SJCRH30 (cell line): ENCODE results near the gene DNAJC5G. TPM values are rescaled to one million over a fixed set of nuclear protein-coding genes. Genes with fewer than 3 reads are reported as not detected.
A peak's percentile ranks its signal among the peaks of the same experiment; 100 is the strongest.

Experiments used
- DNase-seq, 2 experiments: peaks; one replicate each; pipeline ENCODE4 v3.0.0-alpha.2; 2015 to 2020
- H3K27ac ChIP-seq: fragments of 250-450 bp; sonication (Bioruptor Pico); 2 replicates; pipeline ENCODE4 v1.5.1; 2020; ENCODE audit warnings: mild to moderate bottlenecking, moderate library complexity
- H3K27me3 ChIP-seq: fragments of 250-450 bp; sonication (Bioruptor Pico); 2 replicates; pipeline ENCODE4 v1.5.1; 2020; ENCODE audit warnings: mild to moderate bottlenecking, moderate library complexity
- H3K36me3 ChIP-seq: fragments of 250-450 bp; sonication (Bioruptor Pico); 2 replicates; pipeline ENCODE4 v1.5.1; 2020; ENCODE audit warnings: mild to moderate bottlenecking, moderate library complexity
- H3K4me1 ChIP-seq: fragments of 250-450 bp; sonication (Bioruptor Pico); 2 replicates; pipeline ENCODE4 v1.5.1; 2020; ENCODE audit warnings: mild to moderate bottlenecking, moderate library complexity
- H3K4me3 ChIP-seq: fragments of 250-450 bp; sonication (Bioruptor Pico); 2 replicates; pipeline ENCODE4 v1.5.1; 2020; ENCODE audit warnings: mild to moderate bottlenecking, moderate library complexity
- H3K9me3 ChIP-seq: fragments of 250-450 bp; sonication (Bioruptor Pico); replicated peaks from 2 replicates; pipeline ENCODE4 v1.5.1; 2020; ENCODE audit warnings: mild to moderate bottlenecking, moderate library complexity
- total RNA-seq: library from RNA; depleted of rRNA; stranded (reverse); fragments of >200 nt; shearing (Covaris generic); gene quantifications from 2 replicates; pipeline ENCODE4 v1.2.3, GENCODE V29; 2014

DNAJC5G gene
- total RNA-seq, 1 experiment from 2014 or later = not detected

DNA sequence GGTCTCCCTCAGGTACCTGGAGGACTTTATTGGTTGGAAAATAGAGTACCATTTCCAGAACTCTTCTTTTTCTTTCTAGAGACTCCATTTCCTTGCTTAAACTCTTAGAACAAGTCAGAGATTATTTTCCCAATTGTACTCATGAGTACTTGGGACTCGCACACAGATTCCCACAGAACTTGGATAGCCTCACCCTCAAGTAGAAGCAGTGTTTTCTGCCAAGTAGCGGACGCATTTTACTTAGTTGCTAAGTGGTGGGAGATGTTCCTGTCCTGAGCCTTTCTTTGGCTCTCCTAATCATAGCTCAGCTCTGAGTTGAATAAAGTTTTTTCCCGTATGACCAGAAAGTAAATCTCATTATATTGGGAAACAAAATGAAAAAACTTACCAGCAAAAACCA lies 29.6 kb upstream of the DNAJC5G start:
- H3K27me3 ChIP-seq = peaks cover 17% of the 10 kb centered on the region; the same call in 1 of the 2 replicates
- H3K36me3 ChIP-seq = peaks cover 47% of the 10 kb centered on the region
- H3K4me3 ChIP-seq = no peak overlapping the region
- peaks cover 20% of the 10 kb centered on the region for H3K4me1 ChIP-seq
- H3K9me3 ChIP-seq = no peaks in the 10 kb centered on the region
- no peak for DNase-seq
- no peak overlapping the region for H3K27ac ChIP-seq

DNA sequence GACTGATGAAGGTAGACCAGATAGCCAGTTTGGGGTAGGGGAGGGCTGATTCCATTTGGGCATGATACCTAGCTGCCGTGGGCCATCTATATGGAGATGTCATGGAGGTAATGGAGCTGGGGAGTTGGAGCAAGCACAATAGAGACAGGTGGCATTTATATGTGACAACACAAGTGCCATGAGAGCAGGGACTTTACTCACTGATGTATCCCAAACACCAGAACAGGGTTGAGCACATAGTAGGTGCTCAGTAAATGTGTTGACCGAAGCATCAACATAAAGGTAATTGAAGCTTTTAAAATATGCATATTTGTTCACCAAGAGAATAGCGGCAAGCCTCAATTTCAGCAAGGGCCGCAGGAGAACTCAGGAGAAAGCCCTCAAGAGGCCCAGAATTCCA lies 27.3 kb upstream of the DNAJC5G start:
- no peak for DNase-seq
- Histone ChIP-seq H3K4me3 (no peak overlapping the region), H3K36me3 (peaks cover 25% of the 10 kb centered on the region), H3K27ac (no peak overlapping the region), H3K9me3 (no peaks in the 10 kb centered on the region), H3K4me1 (peaks cover 5% of the 10 kb centered on the region), H3K27me3 (peaks cover 30% of the 10 kb centered on the region; the same call in 1 of the 2 replicates)

DNA sequence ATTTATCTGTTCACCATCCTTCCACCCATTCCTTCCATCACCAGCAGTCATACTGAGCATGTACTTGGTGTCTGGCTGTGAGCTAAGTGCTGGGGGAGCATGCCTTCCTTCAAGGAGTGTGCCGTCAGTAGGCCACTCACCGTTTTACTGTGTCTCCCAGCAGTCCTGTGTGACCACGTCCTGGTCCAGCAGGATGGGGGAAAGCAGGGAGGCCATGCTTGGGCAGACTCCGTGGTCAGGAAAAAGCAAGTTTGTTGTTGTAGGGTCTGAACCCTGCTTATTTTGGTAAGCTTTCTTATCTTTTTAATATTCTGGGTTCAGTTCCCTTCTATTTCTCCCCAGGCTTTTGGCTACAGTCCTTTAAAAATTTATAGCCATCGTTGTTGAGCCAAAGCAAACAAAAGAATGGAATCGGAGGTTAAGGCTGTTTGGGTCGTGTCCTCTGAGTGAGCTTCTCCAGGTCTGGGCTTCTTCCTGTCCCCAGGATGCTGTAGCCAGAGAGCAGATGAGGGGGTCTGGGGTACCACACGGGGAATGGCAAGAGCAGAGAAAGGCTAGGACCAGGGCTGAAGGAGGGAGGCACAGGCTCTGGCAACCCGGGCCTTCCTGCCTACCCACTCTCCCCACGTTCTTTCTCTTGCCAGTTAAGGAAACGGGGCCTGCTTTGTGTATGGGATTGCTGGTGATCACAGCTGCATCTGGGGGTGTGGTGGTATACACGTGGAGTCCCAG lies 25.9 kb upstream of the DNAJC5G start:
- H3K4me1 ChIP-seq = peaks cover 5% of the 10 kb centered on the region; the same call in 1 of the 2 replicates
- H3K27ac ChIP-seq = no peak overlapping the region
- H3K4me3 ChIP-seq = no peak overlapping the region
- H3K27me3 ChIP-seq = peaks cover 30% of the 10 kb centered on the region; the same call in 1 of the 2 replicates
- H3K9me3 ChIP-seq = no peaks in the 10 kb centered on the region
- DNase-seq = peak in 1 of 2 experiments; percentile 39
- H3K36me3 ChIP-seq = peaks cover 12% of the 10 kb centered on the region

DNA sequence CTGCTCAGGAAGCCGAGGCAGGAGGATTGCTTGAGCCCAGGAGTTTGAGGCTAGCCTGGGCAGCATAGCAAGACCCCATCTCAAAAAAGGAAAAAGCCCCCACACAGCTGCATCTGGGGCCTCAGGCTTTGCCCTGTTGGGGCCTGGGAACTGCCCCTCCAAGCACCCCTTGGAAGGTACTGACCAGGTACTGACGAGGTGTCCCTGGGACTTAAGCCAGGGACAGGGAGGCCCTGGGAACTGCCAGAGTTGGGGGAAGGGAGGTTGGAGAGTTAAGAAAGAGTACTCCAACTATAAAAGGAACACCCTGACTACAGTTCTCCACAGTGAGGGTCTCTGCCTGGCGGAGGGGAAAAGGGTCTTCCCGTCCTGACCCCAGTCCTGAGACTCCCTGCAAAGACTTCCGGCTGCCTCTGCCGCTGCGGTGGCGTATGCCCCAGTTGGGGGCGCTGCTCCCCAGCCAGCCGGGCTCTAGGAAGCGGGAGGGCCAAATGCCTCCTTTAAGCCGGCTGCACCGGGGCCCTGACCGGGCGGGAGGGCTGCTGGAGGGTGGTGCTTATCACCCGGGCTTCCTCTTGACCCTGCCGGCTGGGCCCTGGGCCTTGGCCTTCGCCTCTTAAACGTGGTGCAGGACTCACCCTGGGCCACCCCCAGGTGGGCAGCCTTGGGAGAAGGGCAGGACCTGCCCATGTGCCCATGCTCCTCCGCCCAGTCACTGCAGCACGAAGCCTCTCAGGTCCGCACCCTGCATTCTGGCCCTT lies 25.2 kb upstream of the DNAJC5G start:
- Histone ChIP-seq H3K36me3 (peaks cover 7% of the 10 kb centered on the region; the same call in 1 of the 2 replicates), H3K9me3 (no peaks in the 10 kb centered on the region), H3K4me3 (no peak overlapping the region), H3K4me1 (peaks cover 5% of the 10 kb centered on the region; the same call in 1 of the 2 replicates), H3K27me3 (peaks cover 30% of the 10 kb centered on the region; the same call in 1 of the 2 replicates), H3K27ac (no peak overlapping the region)
- peak; percentile 68 to 78 for DNase-seq

DNA sequence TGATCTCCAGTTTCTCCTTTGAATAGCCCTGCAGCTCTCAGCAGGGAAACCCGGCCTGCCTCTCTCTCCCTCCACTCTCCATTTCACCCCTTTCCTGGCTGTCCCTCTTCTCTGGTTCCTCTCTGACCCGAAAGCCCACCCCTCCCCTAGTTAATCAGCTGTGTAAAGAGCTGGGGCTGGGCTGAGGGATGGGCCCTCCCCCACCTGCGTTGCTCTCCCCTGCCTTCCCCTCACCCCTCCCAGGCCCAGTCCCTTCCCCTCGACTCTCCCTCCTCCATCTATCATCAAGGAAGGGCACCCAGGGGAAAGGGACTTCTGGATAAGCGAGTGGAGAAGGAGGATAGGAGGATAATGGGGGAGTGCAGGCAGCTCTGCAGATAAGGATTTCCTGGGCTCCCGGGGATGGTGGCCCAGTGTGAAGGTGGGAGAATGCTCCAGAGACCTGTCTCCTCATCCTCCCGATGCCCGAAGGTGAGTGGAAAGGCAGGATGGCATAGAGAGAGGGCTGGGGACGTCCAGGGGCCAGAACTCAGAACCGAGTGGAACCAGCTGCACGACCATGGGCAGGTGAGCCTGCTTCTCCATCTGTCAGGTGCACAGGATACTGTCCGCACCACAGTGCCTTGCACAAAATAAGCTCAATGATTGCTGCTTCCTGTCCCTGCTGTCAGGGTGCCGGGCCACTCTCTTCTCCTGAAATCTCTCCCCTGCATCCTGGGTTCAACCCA lies 24.4 kb upstream of the DNAJC5G start:
- no peak for DNase-seq
- no peaks in the 10 kb centered on the region for H3K36me3 ChIP-seq
- peaks cover 5% of the 10 kb centered on the region; the same call in 1 of the 2 replicates for H3K4me1 ChIP-seq
- H3K9me3 ChIP-seq = no peaks in the 10 kb centered on the region
- H3K27me3 ChIP-seq = peaks cover 30% of the 10 kb centered on the region; the same call in 1 of the 2 replicates
- H3K4me3 ChIP-seq = no peak overlapping the region
- no peak overlapping the region for H3K27ac ChIP-seq

DNA sequence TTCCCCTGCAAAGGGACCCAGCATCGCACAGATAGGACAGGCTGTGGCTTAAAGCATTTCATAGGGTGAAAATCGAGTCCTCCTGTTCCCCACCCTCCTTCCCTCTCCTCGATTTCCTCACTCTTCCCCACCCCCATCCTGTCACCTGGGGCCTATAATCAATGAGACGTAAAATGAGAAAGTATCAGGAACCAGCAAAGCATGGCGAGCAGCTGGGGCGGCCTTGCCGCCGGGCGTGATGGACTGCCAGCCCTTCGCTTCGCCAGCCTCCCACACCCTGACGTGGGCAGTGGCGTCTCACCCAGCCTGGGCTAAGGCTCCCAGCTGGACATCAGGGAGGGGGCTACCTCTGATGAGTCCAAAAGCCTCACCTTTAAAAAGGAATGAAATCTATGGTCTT lies 23.5 kb upstream of the DNAJC5G start:
- DNase-seq = no peak
- H3K36me3 ChIP-seq = no peaks in the 10 kb centered on the region
- H3K4me1 ChIP-seq = peaks cover 5% of the 10 kb centered on the region; the same call in 1 of the 2 replicates
- H3K4me3 ChIP-seq = no peak overlapping the region
- no peaks in the 10 kb centered on the region for H3K9me3 ChIP-seq
- no peak overlapping the region for H3K27ac ChIP-seq
- H3K27me3 ChIP-seq = peaks cover 30% of the 10 kb centered on the region; the same call in 1 of the 2 replicates

DNA sequence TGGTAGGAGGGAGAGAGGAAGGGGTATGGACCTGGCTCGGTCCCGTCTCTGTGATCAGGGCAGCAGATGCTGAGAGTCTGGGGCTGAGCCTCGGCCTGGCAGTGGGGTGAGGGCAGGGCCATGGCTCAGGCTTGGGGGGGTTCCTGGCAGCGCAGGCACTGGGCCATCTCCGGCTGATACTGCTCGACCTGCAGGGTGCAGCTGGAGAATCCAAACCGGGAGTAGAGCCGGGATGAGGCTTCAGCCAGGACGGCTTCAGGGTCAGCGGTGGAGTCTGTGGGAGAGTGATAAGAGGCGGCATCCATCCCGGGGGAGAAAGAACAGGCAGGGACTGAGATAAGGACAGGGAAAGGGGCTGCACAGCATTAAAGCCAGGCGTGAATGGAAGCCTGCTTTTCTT lies 20.0 kb upstream of the DNAJC5G start:
- Histone ChIP-seq H3K4me3 (no peak overlapping the region), H3K27ac (no peak overlapping the region)

DNA sequence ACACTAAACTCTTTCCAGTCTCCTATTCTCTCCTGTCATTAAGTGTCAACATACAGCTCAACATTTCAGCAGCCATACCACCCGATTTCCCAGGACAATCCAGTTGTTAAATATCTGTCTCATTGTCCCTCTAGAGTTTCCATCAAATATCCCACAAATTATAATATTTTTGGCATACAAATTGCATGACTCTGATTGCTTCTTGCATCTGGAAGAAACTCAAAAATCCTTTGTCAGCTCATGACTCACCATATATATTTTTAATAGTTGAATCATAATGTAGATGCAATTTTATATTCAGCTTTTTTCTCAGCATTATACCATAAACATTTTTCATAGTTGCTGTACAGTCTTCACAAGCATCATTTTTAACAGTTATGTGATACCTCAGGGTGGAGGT lies 19.6 kb upstream of the DNAJC5G start:
- Histone ChIP-seq H3K4me3 (no peak overlapping the region), H3K36me3 (no peaks in the 10 kb centered on the region), H3K4me1 (no peaks in the 10 kb centered on the region), H3K27ac (no peak overlapping the region), H3K27me3 (peaks cover 12% of the 10 kb centered on the region; the same call in 1 of the 2 replicates), H3K9me3 (no peaks in the 10 kb centered on the region)
- no peak for DNase-seq

More for the DNA sequence above, 20.0 kb upstream of the DNAJC5G start:
- Histone ChIP-seq H3K36me3 (no peaks in the 10 kb centered on the region), H3K9me3 (no peaks in the 10 kb centered on the region), H3K4me1 (no peaks in the 10 kb centered on the region), H3K27me3 (peaks cover 17% of the 10 kb centered on the region; the same call in 1 of the 2 replicates)
- DNase-seq = no peak

DNA sequence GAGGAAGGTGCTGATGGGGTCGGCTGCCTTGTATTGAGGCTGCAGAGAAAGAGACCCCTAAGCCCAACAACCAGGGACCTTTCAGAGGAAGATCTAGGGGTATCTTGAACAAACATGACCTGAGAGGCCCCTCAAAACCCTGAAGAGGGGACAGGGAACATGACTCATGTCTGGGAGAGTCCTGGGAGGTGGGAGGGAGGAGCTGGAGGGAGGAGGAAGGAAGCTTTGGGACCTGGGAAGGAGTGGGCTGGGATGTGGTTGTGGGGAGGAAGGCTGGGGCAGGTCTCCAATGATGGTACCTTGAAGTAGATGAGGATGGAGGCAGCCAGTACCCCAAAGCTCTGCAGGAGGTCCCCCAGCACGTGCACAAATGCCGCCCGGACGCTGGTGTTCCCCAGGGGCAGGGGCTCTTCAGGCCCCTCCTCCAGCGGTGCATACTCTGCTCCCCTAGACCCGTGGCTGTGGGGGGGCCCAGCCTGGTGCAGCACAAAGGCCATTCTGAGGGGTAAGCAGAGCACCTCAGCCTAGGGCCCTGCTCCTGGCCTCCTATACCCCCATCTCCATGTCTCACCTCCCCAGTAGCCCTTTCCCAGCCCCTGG lies 18.3 kb upstream of the DNAJC5G start:
- no peak for DNase-seq
- no peaks in the 10 kb centered on the region for H3K36me3 ChIP-seq
- no peak overlapping the region for H3K4me3 ChIP-seq
- H3K27ac ChIP-seq = no peak overlapping the region
- peaks cover 14% of the 10 kb centered on the region for H3K27me3 ChIP-seq
- H3K9me3 ChIP-seq = no peaks in the 10 kb centered on the region
- H3K4me1 ChIP-seq = no peaks in the 10 kb centered on the region

DNA sequence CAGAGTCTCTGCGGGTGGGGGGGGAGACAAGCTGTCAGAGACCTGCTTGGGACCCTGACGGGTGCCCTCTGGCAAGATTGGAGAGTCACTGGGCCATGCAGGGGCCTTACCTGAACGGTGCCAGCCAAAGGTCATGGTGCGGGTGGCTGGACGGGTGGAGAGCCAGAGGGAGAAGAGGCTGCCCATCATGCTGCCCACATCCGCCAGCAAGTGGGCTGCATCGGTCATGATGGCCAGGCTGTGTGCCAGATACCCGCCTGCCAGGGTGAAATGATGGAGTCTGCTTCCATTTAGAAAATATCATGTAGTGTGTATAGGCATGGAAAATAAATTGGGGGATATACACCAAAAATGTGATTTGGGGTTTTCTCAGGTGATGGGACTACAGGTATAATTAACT lies 17.2 kb upstream of the DNAJC5G start:
- H3K27ac ChIP-seq = no peak overlapping the region
- no peak for DNase-seq
- H3K4me3 ChIP-seq = no peak overlapping the region
- H3K4me1 ChIP-seq = no peaks in the 10 kb centered on the region
- H3K27me3 ChIP-seq = peaks cover 12% of the 10 kb centered on the region
- H3K9me3 ChIP-seq = no peaks in the 10 kb centered on the region
- H3K36me3 ChIP-seq = no peaks in the 10 kb centered on the region

DNA sequence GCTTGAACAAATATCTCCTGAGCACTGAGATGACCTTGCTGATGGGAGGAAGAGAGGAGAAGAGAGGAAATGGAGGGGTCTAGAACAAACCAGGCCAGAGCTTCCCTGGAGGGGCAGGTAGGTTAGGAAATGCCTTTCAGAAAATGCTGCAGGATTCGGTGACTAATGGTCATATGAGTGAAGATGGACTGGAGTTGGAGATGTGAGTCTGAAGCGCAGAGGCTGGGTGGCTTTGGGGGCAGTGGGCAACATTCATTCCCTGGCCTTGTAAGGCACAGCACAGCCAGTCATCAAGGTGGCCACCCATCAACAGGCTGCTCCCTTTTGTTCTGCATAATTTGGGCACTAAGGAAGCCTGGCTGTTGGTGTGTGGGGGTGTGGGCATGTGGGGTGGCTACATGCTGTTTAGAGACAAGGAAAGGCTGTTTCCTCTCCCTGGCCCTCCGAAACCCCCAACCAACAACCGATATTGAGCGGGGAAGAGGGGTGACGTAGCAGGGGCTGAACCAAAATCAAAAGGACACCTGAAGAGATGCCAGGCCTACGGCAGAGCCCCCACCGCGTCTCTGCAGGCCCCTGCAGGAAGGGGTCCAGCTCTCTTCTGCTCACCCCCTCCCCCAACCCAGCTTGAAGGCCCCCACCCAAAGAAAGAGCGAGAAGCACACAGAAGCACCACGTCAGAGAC lies 13.8 kb upstream of the DNAJC5G start:
- H3K4me3 ChIP-seq = peak overlapping the region; percentile 69
- peaks cover 35% of the 10 kb centered on the region for H3K27me3 ChIP-seq
- H3K36me3 ChIP-seq = no peaks in the 10 kb centered on the region
- H3K27ac ChIP-seq = no peak overlapping the region
- H3K9me3 ChIP-seq = no peaks in the 10 kb centered on the region
- no peak for DNase-seq
- peaks cover 5% of the 10 kb centered on the region; the same call in 1 of the 2 replicates for H3K4me1 ChIP-seq

DNA sequence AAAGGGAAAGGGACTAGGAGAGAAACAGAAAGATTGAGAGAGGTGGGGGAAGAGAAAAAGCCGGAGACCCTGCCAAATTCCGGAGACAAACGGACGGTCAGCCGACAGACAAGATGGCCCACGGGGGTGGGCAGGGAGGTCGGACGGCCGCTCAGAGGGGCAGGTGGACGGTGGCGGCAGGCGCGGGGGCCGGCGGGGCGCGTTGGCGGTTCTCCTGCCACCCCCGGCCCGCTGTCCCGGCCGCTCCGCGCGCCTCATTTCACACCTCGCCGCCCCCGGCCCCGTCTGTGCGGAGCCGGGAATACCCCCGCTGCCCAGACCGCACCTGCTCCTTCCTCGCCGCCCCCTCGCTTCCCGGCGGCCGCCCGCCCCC lies 13.3 kb upstream of the DNAJC5G start:
- H3K4me1 ChIP-seq = peaks cover 5% of the 10 kb centered on the region; the same call in 1 of the 2 replicates
- DNase-seq = no peak
- H3K27me3 ChIP-seq = peaks cover 35% of the 10 kb centered on the region
- peak overlapping the region; percentile 69 for H3K4me3 ChIP-seq
- H3K27ac ChIP-seq = no peak overlapping the region
- H3K36me3 ChIP-seq = no peaks in the 10 kb centered on the region
- no peaks in the 10 kb centered on the region for H3K9me3 ChIP-seq

DNA sequence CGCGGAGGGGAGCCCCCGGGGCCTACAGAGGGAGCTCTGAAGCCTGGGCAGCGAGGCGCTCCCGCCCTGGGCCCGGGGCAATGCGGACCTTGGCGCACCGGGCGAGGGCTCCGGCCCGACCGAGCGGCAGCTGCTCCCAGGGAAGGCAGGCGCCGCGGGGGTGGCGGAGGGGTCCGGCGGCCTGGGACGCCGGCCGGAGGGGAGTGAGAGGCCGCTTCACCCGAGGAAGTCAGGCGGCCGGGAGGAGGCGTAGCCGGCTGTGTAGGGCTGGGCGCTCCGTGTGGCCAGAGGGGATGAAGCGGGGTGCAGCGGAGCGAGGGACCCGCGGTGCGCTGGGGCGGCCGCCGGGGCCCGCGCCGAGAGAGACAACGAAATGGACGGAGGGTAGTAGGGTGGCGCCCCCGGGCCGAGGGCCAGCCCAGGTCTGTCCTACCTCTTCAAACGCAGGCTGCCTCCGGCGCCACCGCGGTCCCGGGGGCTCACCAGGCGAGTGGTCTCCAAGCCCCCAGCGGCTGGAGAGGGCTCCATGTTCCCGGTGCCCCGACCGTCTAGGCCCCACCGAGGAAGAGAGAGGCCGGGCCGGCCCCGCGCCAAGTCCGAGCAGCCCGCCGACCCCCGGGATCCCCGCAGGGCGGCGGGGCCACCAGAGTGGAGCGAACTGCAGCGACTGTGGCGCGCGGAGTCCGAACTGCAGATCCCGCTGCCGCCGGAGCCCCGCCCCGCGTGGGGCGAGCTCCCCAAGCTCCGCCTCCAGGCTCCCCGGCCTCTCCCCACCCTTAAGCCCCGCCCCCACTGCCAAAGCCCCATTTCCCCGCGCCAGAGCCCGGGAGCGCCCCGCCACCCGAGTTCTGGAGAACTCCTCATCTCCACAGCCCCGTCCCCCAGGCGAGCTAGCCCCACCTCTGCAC lies 12.6 kb upstream of the DNAJC5G start, which contains the start of gene SLC30A3:
Gene SLC30A3 (minus strand): TSS at position 669 of the 908 bp plus-strand sequence. CDS start 141 bp downstream, at position 528.
- peaks cover 5% of the 10 kb centered on the region; the same call in 1 of the 2 replicates for H3K4me1 ChIP-seq
- H3K4me3 ChIP-seq = peak within 1 kb of the TSS; percentile 69
- DNase-seq = peak; percentile 85 to 91

More for the DNA sequence above, 12.6 kb upstream of the DNAJC5G start, which contains the start of gene SLC30A3:
- Histone ChIP-seq H3K27ac (no peak within 1 kb of the TSS), H3K27me3 (peaks cover 35% of the 10 kb centered on the region), H3K36me3 (no peaks in the 10 kb centered on the region), H3K9me3 (no peaks in the 10 kb centered on the region)
